HG03280 (cell line): ENCODE measurements around the gene SSNA1.

ENCODE experiments used
- ATAC-seq: cut with Tn5 transposase; IDR thresholded peaks from one replicate; pipeline ENCODE4 v1.9.1; 2021; ENCODE audit warnings: mild to moderate bottlenecking, moderate library complexity; ENCODE audit not compliant: unreplicated experiment

The SSNA1 gene

GRCh38 chr9:137180491-137180890, 8.0 kb upstream of the SSNA1 start:
- ATAC-seq: no peak

GRCh38 chr9:137181680-137182079, 6.8 kb upstream of the SSNA1 start:
- no peak for ATAC-seq

- no peak for ATAC-seq
These were observed 5.6 kb upstream of the SSNA1 start for GRCh38 chr9:137182836-137183235.

- no peak for ATAC-seq
These were observed 4.4 kb upstream of the SSNA1 start for GRCh38 chr9:137183980-137184595.

GRCh38 chr9:137184881-137185660, 3.4 kb upstream of the SSNA1 start:
- ATAC-seq: no peak

GRCh38 chr9:137185921-137186320, 2.6 kb upstream of the SSNA1 start:
- no peak for ATAC-seq

GRCh38 chr9:137186385-137186784, 2.1 kb upstream of the SSNA1 start:
- no peak for ATAC-seq

- no peak for ATAC-seq
These were observed 1.1 kb upstream of the SSNA1 start for GRCh38 chr9:137187386-137187785.

- ATAC-seq: no peak
These were observed 388 bp upstream of the SSNA1 start for GRCh38 chr9:137188086-137188489.

- no peak for ATAC-seq
These were observed 1.1 kb downstream of the SSNA1 start for GRCh38 chr9:137189297-137190295.

GRCh38 chr9:137190315-137190856, 1.9 kb downstream of the SSNA1 start:
- ATAC-seq: no peak

- no peak for ATAC-seq
These were observed 2.8 kb downstream of the SSNA1 start for GRCh38 chr9:137191245-137191644.

- no peak for ATAC-seq
These were observed 3.4 kb downstream of the SSNA1 start for GRCh38 chr9:137191691-137192447.

- no peak for ATAC-seq
These were observed 3.9 kb downstream of the SSNA1 start for GRCh38 chr9:137192448-137192780.

- no peak for ATAC-seq
These were observed 4.4 kb downstream of the SSNA1 start for GRCh38 chr9:137192859-137193258.

- ATAC-seq: no peak
These were observed 5.3 kb downstream of the SSNA1 start for GRCh38 chr9:137193771-137194170.

- ATAC-seq: no peak
These were observed 5.9 kb downstream of the SSNA1 start for GRCh38 chr9:137194388-137194787.

GRCh38 chr9:137194909-137195308, 6.4 kb downstream of the SSNA1 start:
- ATAC-seq: no peak

- no peak for ATAC-seq
These were observed 7.2 kb downstream of the SSNA1 start for GRCh38 chr9:137195525-137196220.
